Activated CD4-positive, CD25-positive, alpha-beta regulatory T cell treated with anti-CD3 and anti-CD28 coated beads, Interleukin-2, amount 50 U/mL, for 16 hours (primary cell): Measurements from ENCODE around the gene GUK1.

Experiments used
- DNase-seq: peaks from one replicate; pipeline ENCODE4 v3.0.0-alpha.2; 2020; ENCODE audit warnings: low read depth, low spot score

The GUK1 gene

DNA sequence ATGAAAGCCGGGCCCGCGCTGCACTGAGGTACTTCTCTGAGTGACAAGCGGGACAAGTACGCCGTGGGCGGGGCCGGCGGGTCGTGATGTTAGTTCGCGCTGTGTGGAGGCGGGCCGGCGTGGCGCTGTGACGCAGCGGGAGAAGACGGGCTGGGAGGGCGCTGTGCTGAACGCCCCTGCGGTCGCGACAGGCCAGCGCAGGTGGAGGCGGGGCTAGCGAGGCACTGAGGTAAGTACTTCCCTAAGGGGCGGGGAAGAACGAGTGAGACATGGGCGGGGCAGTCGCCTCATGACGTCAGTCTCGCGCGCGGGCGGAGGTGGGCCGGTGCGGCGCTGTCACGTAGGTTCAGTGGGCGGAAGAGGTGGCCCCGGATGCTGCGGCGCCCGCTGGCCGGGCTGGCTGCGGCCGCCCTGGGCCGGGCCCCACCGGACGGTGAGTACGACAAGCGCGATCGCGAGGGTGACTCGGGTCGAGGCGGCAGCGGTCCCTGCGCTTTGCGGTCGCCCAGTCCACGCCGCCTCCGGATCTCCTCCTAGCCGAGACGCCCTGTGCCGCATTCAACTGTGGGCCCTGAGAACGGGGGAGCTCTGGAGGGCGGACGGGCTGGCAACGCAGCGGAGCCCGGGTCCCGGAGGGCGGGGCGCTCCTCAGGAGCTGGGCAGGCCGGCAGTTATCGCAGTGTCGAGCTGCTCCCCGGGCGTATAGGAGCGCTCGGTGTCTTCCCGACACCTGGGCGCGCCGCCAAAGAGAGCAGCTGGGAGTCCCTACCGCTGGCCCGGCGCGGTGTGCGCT lies at the start of gene GUK1:
TSS of gene GUK1 (plus strand) at position 349 of the 793 bp plus-strand sequence. CDS start at position 373, 24 bp downstream.
- DNase-seq, result peak; percentile 100

DNA sequence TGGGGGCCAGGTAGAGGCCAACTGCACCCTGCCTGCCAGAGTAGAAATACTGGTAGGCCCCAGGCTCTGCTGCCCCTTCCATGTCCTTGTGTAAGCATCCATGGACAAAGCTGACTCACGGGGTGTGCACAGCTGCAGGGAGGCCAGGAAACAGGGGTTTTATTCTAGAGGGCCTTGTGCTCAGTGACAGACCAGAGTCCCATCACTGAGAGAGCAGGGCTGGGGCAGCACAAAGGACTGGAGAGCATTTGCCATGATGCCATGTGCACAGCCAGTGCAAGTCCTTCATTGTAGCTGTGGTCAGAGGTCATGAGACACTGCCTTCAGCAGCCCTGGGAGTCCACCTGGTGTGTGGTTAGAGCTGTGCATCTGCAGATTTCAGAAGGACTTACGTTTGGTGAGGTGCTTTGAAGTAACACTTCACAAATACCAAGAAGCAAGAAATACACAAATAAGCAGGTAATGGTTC lies 49.4 kb upstream of the GUK1 start:
- DNase-seq, result no peak

DNA sequence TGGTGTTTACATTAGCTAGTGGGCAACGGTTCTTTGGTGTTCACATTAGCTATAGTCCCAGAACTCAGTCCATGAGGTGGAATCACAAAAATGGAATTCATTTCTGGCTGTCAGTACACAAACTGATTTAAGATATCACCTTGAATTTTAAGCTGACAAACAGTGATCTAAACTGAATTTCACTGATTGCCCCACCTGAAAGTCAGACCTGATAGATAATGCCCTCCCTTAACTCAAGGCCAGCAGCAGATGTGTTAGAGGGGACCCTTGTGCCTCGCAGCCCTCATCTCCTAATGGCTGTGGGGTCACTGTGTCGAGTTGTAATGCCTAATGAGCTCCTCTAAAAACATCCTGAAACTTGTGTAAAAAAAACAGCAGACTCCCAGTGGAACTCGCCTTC lies 49.0 kb upstream of the GUK1 start:
- no peak for DNase-seq

- no peak for DNase-seq
Observed at GRCh38 chr1:228092342-228093049, 47.6 kb upstream of the GUK1 start.

DNA sequence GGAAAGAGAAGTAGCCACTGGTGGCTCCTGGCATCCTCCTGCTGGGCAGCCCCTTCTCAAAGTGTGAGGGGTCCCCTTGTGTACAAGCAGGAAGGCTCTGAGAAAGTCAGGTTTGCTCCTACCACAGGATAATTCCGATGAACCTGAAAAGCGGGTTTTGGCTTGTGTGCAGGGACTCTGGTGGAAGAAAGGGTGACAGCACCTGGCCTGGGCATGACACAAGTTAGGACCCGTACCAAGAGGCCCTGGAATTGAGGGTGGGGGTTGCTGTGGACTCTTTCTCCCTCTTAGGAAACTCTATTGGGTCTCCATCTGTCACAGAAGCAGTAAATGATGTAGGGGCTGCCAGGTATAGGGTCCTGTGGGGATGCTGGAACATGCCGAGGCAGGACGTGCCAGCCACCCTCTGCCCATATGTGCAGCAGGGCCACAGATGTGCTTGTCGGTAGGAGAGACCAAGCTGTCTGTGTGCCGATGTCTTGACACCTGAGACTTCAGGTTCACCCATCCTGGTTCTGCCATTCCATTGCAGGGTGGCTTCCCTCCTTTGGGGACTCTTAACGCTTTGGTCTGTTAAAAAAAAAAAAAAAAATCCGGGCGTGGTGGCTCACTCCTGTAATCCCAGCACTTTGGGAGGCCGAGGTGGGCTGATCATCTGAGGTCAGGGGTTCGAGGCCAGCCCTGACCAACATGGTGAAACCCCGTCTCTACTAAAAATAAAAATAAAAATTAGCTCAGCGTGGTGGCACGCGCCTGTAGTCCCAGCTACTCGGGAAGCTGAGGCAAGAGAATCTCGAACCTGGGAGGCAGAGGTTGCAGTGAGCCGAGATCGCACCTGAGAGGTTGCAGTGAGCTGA lies 46.8 kb upstream of the GUK1 start:
- no peak for DNase-seq

- no peak for DNase-seq
Observed at GRCh38 chr1:228094432-228095016, 45.6 kb upstream of the GUK1 start.

- no peak for DNase-seq
Observed at GRCh38 chr1:228095161-228095560, 44.9 kb upstream of the GUK1 start.

DNA sequence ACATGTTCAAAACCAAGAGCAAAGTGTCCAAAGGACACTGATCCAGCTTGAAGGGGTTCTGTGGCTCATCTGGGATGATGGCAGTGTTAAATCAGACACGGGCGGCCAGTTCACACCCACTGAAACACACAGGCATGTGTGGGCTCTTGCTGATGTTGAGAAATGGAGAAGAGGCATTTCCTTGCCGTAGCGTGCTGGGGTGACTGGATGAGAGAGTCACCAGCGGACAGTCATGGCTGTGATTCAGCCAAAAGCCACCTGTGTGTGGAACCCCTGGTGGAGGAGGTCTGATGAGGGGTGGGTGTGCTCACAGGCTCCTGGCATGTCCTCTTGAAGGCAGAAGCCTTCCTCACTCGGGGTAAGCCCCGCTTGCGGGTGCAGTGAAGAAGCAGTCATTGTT lies 44.1 kb upstream of the GUK1 start:
- DNase-seq, result no peak

- no peak for DNase-seq
Observed at GRCh38 chr1:228096416-228097332, 43.4 kb upstream of the GUK1 start.

DNA sequence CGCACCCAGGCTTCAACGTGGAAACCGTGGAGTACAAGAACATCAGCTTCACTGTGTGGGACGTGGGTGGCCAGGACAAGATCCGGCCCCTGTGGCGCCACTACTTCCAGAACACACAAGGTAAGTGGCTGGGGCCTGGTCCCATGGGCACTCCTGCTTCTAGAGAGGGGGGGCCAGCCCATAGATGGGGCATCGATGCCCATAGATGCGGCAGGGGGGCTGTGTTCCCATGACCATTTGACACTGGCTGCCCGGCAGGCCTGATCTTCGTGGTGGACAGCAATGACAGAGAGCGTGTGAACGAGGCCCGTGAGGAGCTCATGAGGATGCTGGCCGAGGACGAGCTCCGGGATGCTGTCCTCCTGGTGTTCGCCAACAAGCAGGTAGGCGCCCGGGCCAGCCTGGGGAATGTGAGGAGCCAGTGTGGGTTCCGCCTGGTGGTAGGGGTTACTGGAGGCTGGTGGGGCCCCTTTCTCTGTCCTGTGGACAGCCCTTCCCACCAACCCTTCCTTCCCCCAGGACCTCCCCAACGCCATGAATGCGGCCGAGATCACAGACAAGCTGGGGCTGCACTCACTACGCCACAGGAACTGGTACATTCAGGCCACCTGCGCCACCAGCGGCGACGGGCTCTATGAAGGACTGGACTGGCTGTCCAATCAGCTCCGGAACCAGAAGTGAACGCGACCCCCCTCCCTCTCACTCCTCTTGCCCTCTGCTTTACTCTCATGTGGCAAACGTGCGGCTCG lies 42.6 kb upstream of the GUK1 start:
- DNase-seq, result no peak

DNA sequence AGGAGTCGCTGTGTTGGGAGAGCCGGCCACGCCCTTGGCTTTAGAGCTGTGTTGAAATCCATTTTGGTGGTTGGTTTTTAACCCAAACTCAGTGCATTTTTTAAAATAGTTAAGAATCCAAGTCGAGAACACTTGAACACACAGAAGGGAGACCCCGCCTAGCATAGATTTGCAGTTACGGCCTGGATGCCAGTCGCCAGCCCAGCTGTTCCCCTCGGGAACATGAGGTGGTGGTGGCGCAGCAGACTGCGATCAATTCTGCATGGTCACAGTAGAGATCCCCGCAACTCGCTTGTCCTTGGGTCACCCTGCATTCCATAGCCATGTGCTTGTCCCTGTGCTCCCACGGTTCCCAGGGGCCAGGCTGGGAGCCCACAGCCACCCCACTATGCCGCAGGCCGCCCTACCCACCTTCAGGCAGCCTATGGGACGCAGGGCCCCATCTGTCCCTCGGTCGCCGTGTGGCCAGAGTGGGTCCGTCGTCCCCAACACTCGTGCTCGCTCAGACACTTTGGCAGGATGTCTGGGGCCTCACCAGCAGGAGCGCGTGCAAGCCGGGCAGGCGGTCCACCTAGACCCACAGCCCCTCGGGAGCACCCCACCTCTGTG lies 41.7 kb upstream of the GUK1 start:
- no peak for DNase-seq

DNA sequence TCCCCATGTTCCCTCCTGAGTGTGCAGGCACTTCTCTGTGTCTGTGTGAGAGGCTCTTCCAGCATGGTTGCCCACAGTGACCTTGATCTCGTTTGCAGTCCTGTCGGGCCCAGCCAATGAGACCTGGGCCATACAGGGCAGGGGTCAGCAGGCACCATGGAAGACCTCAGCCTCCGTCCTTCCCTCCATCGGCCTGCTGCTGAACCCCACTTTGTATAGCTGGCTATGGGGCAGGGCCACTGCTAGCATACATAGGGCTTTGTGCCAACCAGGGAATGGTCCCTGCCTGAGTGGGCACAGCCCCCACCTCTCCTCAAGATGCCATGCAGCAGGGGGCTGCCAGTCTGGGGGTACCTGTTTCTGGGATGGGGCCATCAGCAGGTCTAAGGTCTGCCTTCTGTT lies 40.7 kb upstream of the GUK1 start:
- DNase-seq, result no peak

DNA sequence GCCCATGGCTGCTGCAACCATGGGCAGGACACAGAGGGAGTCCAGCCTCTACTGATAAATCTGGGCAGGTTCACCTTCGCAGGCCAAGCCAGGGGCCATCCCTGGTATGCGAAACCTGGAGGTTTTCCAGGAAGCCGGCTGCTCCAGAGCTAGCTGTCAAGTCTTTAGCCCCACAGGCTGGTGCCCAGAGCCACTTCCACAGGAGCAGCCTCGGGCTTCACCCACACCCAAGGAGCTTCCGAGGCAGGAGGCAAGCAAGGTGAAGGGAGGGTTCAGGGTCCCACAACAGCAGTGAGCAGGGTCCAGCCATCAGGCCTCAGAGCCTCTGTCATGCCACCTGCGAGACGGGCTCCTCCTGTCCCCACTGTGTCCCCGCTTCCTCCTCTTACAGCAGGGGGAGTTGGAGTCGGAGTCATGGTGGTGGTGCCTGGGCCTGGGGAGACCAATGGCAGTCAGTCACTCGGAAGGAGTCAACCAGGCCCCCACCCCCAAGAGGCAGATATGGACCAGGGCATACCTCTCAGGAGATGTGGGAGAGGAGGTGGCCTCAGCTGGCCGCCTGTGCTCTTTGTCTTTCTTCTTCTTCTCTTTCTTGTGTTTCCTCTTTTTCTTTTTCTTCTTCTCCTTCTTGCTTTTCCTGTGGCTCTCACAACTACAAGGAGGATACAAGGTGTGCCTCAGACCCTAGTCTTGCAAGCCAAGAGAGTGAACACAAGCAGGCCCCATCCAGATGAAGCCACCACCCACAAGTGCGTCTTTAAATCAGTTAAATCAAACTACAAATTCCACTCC lies 39.1 kb upstream of the GUK1 start:
- no peak for DNase-seq

DNA sequence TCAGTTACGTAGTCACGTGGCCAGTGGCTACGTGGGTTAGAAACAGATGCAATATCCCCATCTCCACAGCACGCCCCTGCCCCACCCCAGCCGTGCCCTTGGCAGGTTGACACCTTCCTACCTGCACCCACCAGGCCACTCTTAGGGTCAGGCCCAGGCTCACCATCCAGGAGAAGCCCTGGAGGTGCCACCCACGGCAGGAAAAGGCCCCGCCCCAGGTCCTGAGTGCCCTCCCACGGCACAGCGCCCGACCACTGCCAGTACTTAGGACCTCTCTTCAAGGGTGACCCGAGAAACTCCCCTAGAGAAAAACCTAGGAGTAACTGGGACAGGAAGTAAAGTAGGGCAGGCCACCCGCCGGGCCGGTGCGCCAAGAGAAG lies 38.5 kb upstream of the GUK1 start:
- no peak for DNase-seq

DNA sequence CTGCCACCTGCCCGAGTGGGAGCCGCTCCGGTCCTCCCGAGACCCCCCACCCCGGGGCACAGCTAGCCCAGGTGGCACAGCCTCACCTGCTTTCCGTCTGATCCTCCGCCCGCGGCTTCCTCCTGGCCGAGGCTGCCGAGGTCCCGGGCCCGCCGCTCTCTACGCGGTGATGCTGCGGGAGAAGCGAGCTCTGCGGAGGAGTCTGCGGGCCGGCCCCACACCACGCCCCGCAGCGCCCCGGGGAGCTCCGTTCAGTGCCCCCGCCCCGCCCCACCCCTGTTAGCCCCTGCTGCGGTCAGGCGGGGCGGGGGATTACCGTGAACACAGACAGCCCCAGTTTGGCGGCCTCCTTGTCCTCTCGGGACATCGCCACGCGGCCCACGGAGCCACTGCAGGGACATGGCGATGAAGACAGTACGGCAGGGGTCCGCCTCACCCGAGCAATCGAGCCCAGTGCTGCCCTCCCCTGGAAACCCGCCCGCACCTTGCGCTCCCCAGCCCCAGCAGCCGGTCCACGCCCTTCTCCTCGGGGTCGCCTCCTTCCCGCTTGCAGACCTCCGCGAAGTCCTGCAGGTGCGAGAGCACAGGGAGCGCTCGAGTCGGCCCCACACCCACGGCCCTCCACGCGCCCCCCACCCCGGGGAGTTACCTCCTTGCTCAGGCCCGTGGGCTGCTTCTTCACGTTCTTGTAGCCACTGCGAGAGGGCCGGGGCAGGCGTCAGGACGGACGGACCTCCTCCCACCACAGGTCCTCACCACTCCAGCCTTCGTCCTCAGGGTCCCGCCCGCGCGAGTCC lies 37.9 kb upstream of the GUK1 start:
- no peak for DNase-seq

- DNase-seq, result peak; percentile 91
Observed at GRCh38 chr1:228102791-228103620, 37.1 kb upstream of the GUK1 start, which contains the start of gene C1orf35. Gene C1orf35, minus strand, starts transcription at chr1:228103325. Its CDS starts 98 bp downstream, at chr1:228103227.
